ENCODE results near the gene QSOX1. TPM values are rescaled to one million over a fixed set of nuclear protein-coding genes. Genes with fewer than 3 reads are reported as not detected.

Gene QSOX1
- total RNA-seq, 1 experiment from 2014 or later: 226 TPM

GRCh38 chr1:180204231-180204630 is 49.6 kb downstream of the QSOX1 start:
- POLR2A ChIA-PET (ENCODE audit: unreplicated experiment): no interaction called here
- Histone ChIP-seq H3K79me2 (ENCODE audit: low read depth) (no peaks in the 10 kb centered on the region), H4K20me1 (ENCODE audit: insufficient read depth) (no peaks in the 10 kb centered on the region), H3K4me3 (no peak overlapping the region), H3K36me3 (ENCODE audit: low read depth) (no peaks in the 10 kb centered on the region), H3K27me3 (ENCODE audit: insufficient read depth, low read depth) (no peaks in the 10 kb centered on the region), H3K4me1 (replicated peaks; ENCODE audit: insufficient read depth) (no peaks in the 10 kb centered on the region), H3K27ac (no peak overlapping the region), H3F3A (ENCODE audit: insufficient read depth, low read depth) (no peaks in the 10 kb centered on the region; the same call in 1 of the 2 replicates), H2AFZ (no peak overlapping the region), H3K4me2 (no peak overlapping the region), H3K9me3 (ENCODE audit: insufficient read depth, low read depth) (no peaks in the 10 kb centered on the region), H3K9me2 (ENCODE audit: insufficient read depth) (no peaks in the 10 kb centered on the region)
- no TSS peak for BruUV-seq (replicated peaks)
- no peak for DNase-seq
- TF ChIP-seq EZH2 (IDR thresholded peaks at IDR 0.05; ENCODE audit: low read depth) (no peak), CTCF (conservative IDR thresholded peaks at IDR 0.05) (no peak)
- CTCF ChIA-PET: no interaction called here
- intact Hi-C loops (cut with micrococcal nuclease; ENCODE audit: unreplicated experiment): no loop called here

GRCh38 chr1:180206581-180206980 is 51.9 kb downstream of the QSOX1 start:
- no TSS peak for BruUV-seq (replicated peaks)
- Histone ChIP-seq H3K9me2 (ENCODE audit: insufficient read depth) (no peaks in the 10 kb centered on the region), H3K4me2 (no peak overlapping the region), H3K27ac (no peak overlapping the region), H3K36me3 (ENCODE audit: low read depth) (no peaks in the 10 kb centered on the region), H3F3A (ENCODE audit: insufficient read depth, low read depth) (no peaks in the 10 kb centered on the region), H3K4me1 (replicated peaks; ENCODE audit: insufficient read depth) (0 out of 2 replicates have a peak, but pooled peaks cover 3% of the 10 kb centered on the region), H3K9me3 (ENCODE audit: insufficient read depth, low read depth) (no peaks in the 10 kb centered on the region), H3K4me3 (no peak overlapping the region), H4K20me1 (ENCODE audit: insufficient read depth) (no peaks in the 10 kb centered on the region), H3K27me3 (ENCODE audit: insufficient read depth, low read depth) (no peaks in the 10 kb centered on the region), H3K79me2 (ENCODE audit: low read depth) (no peaks in the 10 kb centered on the region), H2AFZ (no peak overlapping the region)
- CTCF ChIA-PET: interaction anchor here (0.6 kb wide), 1 partner anchor 41 kb away, joined by 3 read pairs; no protein-coding TSS in a partner anchor
- intact Hi-C loops (cut with micrococcal nuclease; ENCODE audit: unreplicated experiment): no loop called here
- POLR2A ChIA-PET (ENCODE audit: unreplicated experiment): no interaction called here
- TF ChIP-seq CTCF (conservative IDR thresholded peaks at IDR 0.05): no peak
- TF ChIP-seq EZH2 (IDR thresholded peaks at IDR 0.05; ENCODE audit: low read depth): no peak
- DNase-seq: no peak

GRCh38 chr1:180208264-180208663 is 53.6 kb downstream of the QSOX1 start:
- H3K27ac ChIP-seq: no peak overlapping the region
- 0 out of 2 replicates have a peak, but pooled peaks cover 3% of the 10 kb centered on the region for H3K4me1 ChIP-seq (replicated peaks; ENCODE audit: insufficient read depth)
- H3K9me3 ChIP-seq (ENCODE audit: insufficient read depth, low read depth): no peaks in the 10 kb centered on the region
- H3K4me3 ChIP-seq: no peak overlapping the region
- no peaks in the 10 kb centered on the region for H3K27me3 ChIP-seq (ENCODE audit: insufficient read depth, low read depth)
- no peaks in the 10 kb centered on the region for H3F3A ChIP-seq (ENCODE audit: insufficient read depth, low read depth)
- POLR2A ChIA-PET (ENCODE audit: unreplicated experiment): no interaction called here
- CTCF ChIA-PET: no interaction called here
- DNase-seq: no peak
- intact Hi-C loops (cut with micrococcal nuclease; ENCODE audit: unreplicated experiment): no loop called here
- no peak overlapping the region for H2AFZ ChIP-seq
- no TSS peak for BruUV-seq (replicated peaks)
- no peaks in the 10 kb centered on the region for H3K9me2 ChIP-seq (ENCODE audit: insufficient read depth)
- no peak overlapping the region for H3K4me2 ChIP-seq
- no peaks in the 10 kb centered on the region for H3K36me3 ChIP-seq (ENCODE audit: low read depth)
- TF ChIP-seq CTCF (conservative IDR thresholded peaks at IDR 0.05): no peak
- no peak for TF ChIP-seq EZH2 (IDR thresholded peaks at IDR 0.05; ENCODE audit: low read depth)
- no peaks in the 10 kb centered on the region for H3K79me2 ChIP-seq (ENCODE audit: low read depth)
- H4K20me1 ChIP-seq (ENCODE audit: insufficient read depth): no peaks in the 10 kb centered on the region
